ENCODE data around the gene MARCHF10. TPM values are rescaled to one million over a fixed set of nuclear protein-coding genes. Genes with fewer than 3 reads are reported as not detected.

Gene MARCHF10
- total RNA-seq, 1 donor from 2014 or later: 0.51 TPM

DNA sequence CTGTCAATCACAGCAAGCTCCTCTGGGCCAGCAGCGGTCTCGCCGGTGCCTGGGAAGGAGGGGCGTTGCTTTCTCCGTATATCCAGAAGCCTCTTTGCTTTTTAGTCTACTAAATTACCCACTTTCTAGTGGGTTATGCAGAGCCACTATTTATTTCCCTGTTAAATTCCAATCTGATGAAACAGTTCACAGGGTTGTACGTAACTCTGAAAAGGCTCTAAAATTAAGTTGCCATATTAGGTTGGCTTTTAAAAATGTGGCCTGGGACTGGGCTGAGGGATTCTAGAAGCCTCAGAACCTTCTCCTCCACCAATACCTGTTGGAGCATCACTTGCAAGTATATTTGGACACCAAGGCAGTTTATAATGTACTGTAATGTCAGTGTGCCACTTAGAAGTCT lies 27.2 kb downstream of the MARCHF10 start:
- no peak overlapping the region for H3K9ac ChIP-seq
- no peak overlapping the region for H3K27ac ChIP-seq
- no peak for DNase-seq (ENCODE audit: low spot score)
- no peaks in the 10 kb centered on the region for H3K27me3 ChIP-seq
- no peaks in the 10 kb centered on the region for H3K9me3 ChIP-seq (ENCODE audit: low read depth)
- H3K4me2 ChIP-seq: no peak overlapping the region
- peaks cover 5% of the 10 kb centered on the region for H3K4me1 ChIP-seq
- Mint-ChIP-seq H3K4me3 (no peak overlapping the region), H3K27ac (peak overlapping the region; percentile 14), H3K27me3 (ENCODE audit: insufficient read depth, low read depth) (peaks cover 9% of the 10 kb centered on the region), H3K4me1 (peaks cover 24% of the 10 kb centered on the region), H3K9me3 (peaks cover 19% of the 10 kb centered on the region), H3K36me3 (no peaks in the 10 kb centered on the region)
- no peak overlapping the region for H3K4me3 ChIP-seq
- no peaks in the 10 kb centered on the region for H3K36me3 ChIP-seq
- no peak overlapping the region for H2AFZ ChIP-seq (replicated peaks)
- H3K79me2 ChIP-seq (ENCODE audit: low read depth): no peaks in the 10 kb centered on the region
- no peak for TF ChIP-seq EZH2phosphoT487 (IDR thresholded peaks at IDR 0.05)
- TF ChIP-seq, protein P1, sequence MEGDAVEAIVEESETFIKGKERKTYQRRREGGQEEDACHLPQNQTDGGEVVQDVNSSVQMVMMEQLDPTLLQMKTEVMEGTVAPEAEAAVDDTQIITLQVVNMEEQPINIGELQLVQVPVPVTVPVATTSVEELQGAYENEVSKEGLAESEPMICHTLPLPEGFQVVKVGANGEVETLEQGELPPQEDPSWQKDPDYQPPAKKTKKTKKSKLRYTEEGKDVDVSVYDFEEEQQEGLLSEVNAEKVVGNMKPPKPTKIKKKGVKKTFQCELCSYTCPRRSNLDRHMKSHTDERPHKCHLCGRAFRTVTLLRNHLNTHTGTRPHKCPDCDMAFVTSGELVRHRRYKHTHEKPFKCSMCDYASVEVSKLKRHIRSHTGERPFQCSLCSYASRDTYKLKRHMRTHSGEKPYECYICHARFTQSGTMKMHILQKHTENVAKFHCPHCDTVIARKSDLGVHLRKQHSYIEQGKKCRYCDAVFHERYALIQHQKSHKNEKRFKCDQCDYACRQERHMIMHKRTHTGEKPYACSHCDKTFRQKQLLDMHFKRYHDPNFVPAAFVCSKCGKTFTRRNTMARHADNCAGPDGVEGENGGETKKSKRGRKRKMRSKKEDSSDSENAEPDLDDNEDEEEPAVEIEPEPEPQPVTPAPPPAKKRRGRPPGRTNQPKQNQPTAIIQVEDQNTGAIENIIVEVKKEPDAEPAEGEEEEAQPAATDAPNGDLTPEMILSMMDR (IDR thresholded peaks at IDR 0.05): no peak
- no peak for TF ChIP-seq EZH2 (IDR thresholded peaks at IDR 0.05)
- H3F3A ChIP-seq (ENCODE audit: low read depth): no peaks in the 10 kb centered on the region
- no peaks in the 10 kb centered on the region for H4K20me1 ChIP-seq (ENCODE audit: low read depth)

DNA sequence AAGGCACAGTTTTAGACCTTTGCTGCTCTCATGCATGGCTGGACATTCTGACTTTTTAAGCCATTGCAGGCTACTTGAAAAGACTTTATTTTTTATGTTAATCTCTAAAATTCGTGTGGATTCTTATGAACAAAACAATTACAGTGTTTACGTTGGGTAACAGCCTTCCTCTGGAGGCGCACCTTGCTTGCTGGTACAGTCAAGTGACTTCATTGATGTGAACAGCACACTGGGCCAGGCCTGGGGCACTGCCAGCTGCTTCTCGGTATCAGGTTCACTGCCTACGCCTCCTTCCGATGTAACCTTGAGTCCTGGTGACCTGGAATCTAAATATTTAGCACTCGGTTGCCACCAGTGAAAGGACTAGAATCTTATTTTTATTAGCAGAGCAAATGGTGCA lies 27.8 kb downstream of the MARCHF10 start:
- Histone ChIP-seq H2AFZ (replicated peaks) (no peak overlapping the region), H3K4me3 (no peak overlapping the region), H3K27ac (no peak overlapping the region), H3K36me3 (no peaks in the 10 kb centered on the region), H3K4me2 (no peak overlapping the region), H3K27me3 (no peaks in the 10 kb centered on the region), H3K79me2 (ENCODE audit: low read depth) (no peaks in the 10 kb centered on the region), H4K20me1 (ENCODE audit: low read depth) (no peaks in the 10 kb centered on the region), H3F3A (ENCODE audit: low read depth) (no peaks in the 10 kb centered on the region), H3K9me3 (ENCODE audit: low read depth) (no peaks in the 10 kb centered on the region), H3K4me1 (peaks cover 5% of the 10 kb centered on the region), H3K9ac (no peak overlapping the region)
- H3K27ac Mint-ChIP-seq: no peak overlapping the region
- H3K36me3 Mint-ChIP-seq: no peaks in the 10 kb centered on the region
- peaks cover 25% of the 10 kb centered on the region for H3K4me1 Mint-ChIP-seq
- no peak for DNase-seq (ENCODE audit: low spot score)
- peaks cover 9% of the 10 kb centered on the region for H3K27me3 Mint-ChIP-seq (ENCODE audit: insufficient read depth, low read depth)
- H3K4me3 Mint-ChIP-seq: no peak overlapping the region
- H3K9me3 Mint-ChIP-seq: peaks cover 16% of the 10 kb centered on the region
- TF ChIP-seq EZH2 (IDR thresholded peaks at IDR 0.05): no peak
- TF ChIP-seq EZH2phosphoT487 (IDR thresholded peaks at IDR 0.05): no peak
- TF ChIP-seq, protein P1 (IDR thresholded peaks at IDR 0.05): no peak

GRCh38 chr17:62778990-62779681 lies 29.0 kb downstream of the MARCHF10 start:
- Histone ChIP-seq H3K9me3 (ENCODE audit: low read depth) (no peaks in the 10 kb centered on the region), H3K79me2 (ENCODE audit: low read depth) (no peaks in the 10 kb centered on the region), H3K4me2 (no peak overlapping the region), H4K20me1 (ENCODE audit: low read depth) (no peaks in the 10 kb centered on the region), H3K4me3 (no peak overlapping the region), H3F3A (ENCODE audit: low read depth) (no peaks in the 10 kb centered on the region), H3K27ac (no peak overlapping the region), H3K27me3 (no peaks in the 10 kb centered on the region), H2AFZ (replicated peaks) (no peak overlapping the region), H3K36me3 (no peaks in the 10 kb centered on the region), H3K9ac (no peak overlapping the region), H3K4me1 (peaks cover 5% of the 10 kb centered on the region)
- H3K27ac Mint-ChIP-seq: peak overlapping the region; percentile 85
- peaks cover 7% of the 10 kb centered on the region for H3K27me3 Mint-ChIP-seq (ENCODE audit: insufficient read depth, low read depth)
- H3K4me3 Mint-ChIP-seq: peak overlapping the region; percentile 66
- peaks cover 25% of the 10 kb centered on the region for H3K4me1 Mint-ChIP-seq
- peaks cover 7% of the 10 kb centered on the region for H3K9me3 Mint-ChIP-seq
- no peak for DNase-seq (ENCODE audit: low spot score)
- TF ChIP-seq EZH2 (IDR thresholded peaks at IDR 0.05): no peak
- no peaks in the 10 kb centered on the region for H3K36me3 Mint-ChIP-seq

DNA sequence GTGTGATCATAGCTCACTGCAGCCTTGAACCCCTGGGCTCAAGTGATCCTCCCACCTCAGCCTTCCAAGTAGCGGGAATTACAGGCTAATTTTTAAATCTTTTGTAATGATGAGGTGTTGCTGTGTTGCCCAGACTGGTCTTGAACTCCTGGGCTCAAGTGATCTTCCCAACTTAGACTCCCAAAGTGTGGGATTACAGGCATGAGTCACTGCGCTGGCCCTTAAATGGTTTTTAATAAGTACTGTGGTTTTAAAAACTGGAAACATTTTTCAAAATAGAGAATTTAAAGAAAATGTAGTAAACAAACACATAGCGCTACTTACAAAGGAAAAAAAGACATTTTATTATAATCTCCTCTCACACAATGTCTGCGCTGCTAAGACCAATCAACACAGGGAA lies 32.2 kb downstream of the MARCHF10 start:
- no peaks in the 10 kb centered on the region for H3K79me2 ChIP-seq (ENCODE audit: low read depth)
- no peak overlapping the region for H3K4me2 ChIP-seq
- no peak overlapping the region for H3K27ac Mint-ChIP-seq
- no peak for TF ChIP-seq EZH2phosphoT487 (IDR thresholded peaks at IDR 0.05)
- TF ChIP-seq, protein P1 (IDR thresholded peaks at IDR 0.05): no peak
- TF ChIP-seq EZH2 (IDR thresholded peaks at IDR 0.05): no peak
- H3K4me1 ChIP-seq: peaks cover 5% of the 10 kb centered on the region
- H3K4me3 ChIP-seq: no peak overlapping the region
- H3F3A ChIP-seq (ENCODE audit: low read depth): no peaks in the 10 kb centered on the region
- DNase-seq (ENCODE audit: low spot score): no peak
- H3K27me3 Mint-ChIP-seq (ENCODE audit: insufficient read depth, low read depth): peaks cover 9% of the 10 kb centered on the region
- H2AFZ ChIP-seq (replicated peaks): no peak overlapping the region
- H3K9me3 Mint-ChIP-seq: peaks cover 12% of the 10 kb centered on the region
- H3K27ac ChIP-seq: no peak overlapping the region
- no peaks in the 10 kb centered on the region for H4K20me1 ChIP-seq (ENCODE audit: low read depth)
- peaks cover 2% of the 10 kb centered on the region for H3K36me3 Mint-ChIP-seq
- H3K9ac ChIP-seq: no peak overlapping the region
- no peaks in the 10 kb centered on the region for H3K27me3 ChIP-seq
- H3K4me3 Mint-ChIP-seq: no peak overlapping the region
- no peaks in the 10 kb centered on the region for H3K36me3 ChIP-seq
- no peaks in the 10 kb centered on the region for H3K9me3 ChIP-seq (ENCODE audit: low read depth)
- H3K4me1 Mint-ChIP-seq: peaks cover 29% of the 10 kb centered on the region

All from neural progenitor cell (in vitro differentiated cells).